Thyroid gland (tissue), 4 donors: Measurements from ENCODE around the gene OXGR1.

Experiments
- CTCF ChIP-seq, 6 experiments: fragments of 200-600 bp in 3 of 6; fragments of 450-650 bp in 3 of 6; sonication (generic) in 3 of 6; IDR thresholded peaks; one replicate each; pipeline ENCODE4 v1.5.1; 2016 to 2019; ENCODE audit warnings: antibody characterized with exemption in 6 of 6, mild to moderate bottlenecking in 2 of 6, inconsistent platforms in 1 of 6, moderate library complexity in 1 of 6
- POLR2A ChIP-seq, 2 donors: fragments of 450-650 bp; IDR thresholded peaks; one replicate each; pipeline ENCODE4 v1.6.1; 2017; ENCODE audit warnings: antibody characterized with exemption in 2 of 2, mild to moderate bottlenecking in 2 of 2, moderate library complexity in 1 of 2

DNA sequence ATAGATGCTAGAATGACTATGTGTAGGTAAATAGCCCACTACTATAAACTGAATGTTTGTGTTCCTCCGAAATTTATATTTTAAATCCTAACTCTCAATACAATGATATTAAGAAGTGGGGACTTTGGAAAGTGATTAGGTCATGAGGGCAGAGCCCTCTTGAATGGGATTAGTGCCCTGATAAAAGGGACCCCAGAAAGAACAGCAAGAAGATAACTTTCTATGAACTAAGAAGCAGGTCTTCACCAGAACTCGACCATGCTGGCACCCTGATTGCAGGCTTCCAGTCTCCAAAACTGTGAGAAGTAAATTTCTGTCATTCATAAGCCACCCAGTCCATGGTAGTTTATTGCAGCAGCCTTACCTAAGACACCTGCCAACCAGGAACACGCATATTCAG lies 33.9 kb downstream of the OXGR1 start:
- TF ChIP-seq CTCF (IDR thresholded peaks at IDR 0.05) (no peak), POLR2A (IDR thresholded peaks at IDR 0.05) (no peak)
